CD4-positive, alpha-beta T cell (primary cell): Measurements from ENCODE around the gene PLG. TPM values are rescaled to one million over a fixed set of nuclear protein-coding genes. Genes with fewer than 3 reads are reported as not detected.

Experiments
- ATAC-seq: fragments of 200-7000 bp; cut with Tn5 transposase; one replicate; pipeline ENCODE4 v1.10.0; 2022; ENCODE audit warnings: mild to moderate bottlenecking; ENCODE audit not compliant: poor library complexity
- CTCF ChIA-PET: fragments of 350-600 bp; sonication (Branson Sonifier 250); formaldehyde crosslinking; loops from one replicate; lab custom pipeline; 2021; ENCODE audit warnings: antibody characterized with exemption, inconsistent platforms; lab: Charles Lee
- POLR2A ChIA-PET: fragments of 350-600 bp; sonication (Branson Sonifier 250); formaldehyde crosslinking; loops from one replicate; lab custom pipeline; 2021; ENCODE audit warnings: antibody characterized with exemption, inconsistent platforms; lab: Charles Lee
- DNase-seq, 14 experiments: peaks; one replicate each; pipeline ENCODE4 v3.0.0-alpha.2; 2013 to 2020; ENCODE audit warnings: mixed read lengths in 2 of 14
- H3K27ac ChIP-seq, 2 donors: one replicate each; pipeline versions ENCODE4 v1.5.1 to v1.7.0; 2013; ENCODE audit warnings: low read length in 2 of 2, low read depth in 1 of 2, mild to moderate bottlenecking in 1 of 2
- H3K27me3 ChIP-seq, 2 experiments: 1 replicate in 1 of 2; 2 replicates in 1 of 2; pipeline versions ENCODE4 v1.6.1 to v1.7.0; 2013; ENCODE audit warnings: low read length in 2 of 2, control low read depth in 1 of 2, mild to moderate bottlenecking in 1 of 2, moderate library complexity in 1 of 2; ENCODE audit not compliant: insufficient read depth in 2 of 2, control insufficient read depth in 1 of 2
- H3K36me3 ChIP-seq: one replicate; pipeline ENCODE4 v1.6.1; 2013; ENCODE audit warnings: low read length, control low read depth; ENCODE audit not compliant: insufficient read depth
- H3K4me1 ChIP-seq: one replicate; pipeline ENCODE4 v1.6.1; 2013; ENCODE audit warnings: low read length, control low read depth; ENCODE audit not compliant: insufficient read depth
- H3K4me3 ChIP-seq: one replicate; pipeline ENCODE4 v1.5.1; 2013; ENCODE audit warnings: mild to moderate bottlenecking, low read length, moderate library complexity
- H3K9me3 ChIP-seq, 2 experiments: 1 replicate in 1 of 2; 2 replicates in 1 of 2; pipeline versions ENCODE4 v1.6.1 to v1.7.0; 2013; ENCODE audit warnings: low read length in 2 of 2, mild to moderate bottlenecking in 2 of 2, control low read depth in 1 of 2, moderate library complexity in 1 of 2; ENCODE audit not compliant: control insufficient read depth in 1 of 2, insufficient read depth in 1 of 2
- H3K27ac Mint-ChIP-seq: one replicate; pipeline ENCODE4 v1.8.0; 2020; ENCODE audit warnings: mixed read lengths
- H3K27me3 Mint-ChIP-seq: one replicate; pipeline ENCODE4 v1.8.0; 2021; ENCODE audit warnings: mixed read lengths
- H3K36me3 Mint-ChIP-seq: one replicate; pipeline ENCODE4 v1.8.0; 2021; ENCODE audit warnings: low read depth, mixed read lengths
- H3K4me1 Mint-ChIP-seq: one replicate; pipeline ENCODE4 v1.8.0; 2021; ENCODE audit warnings: low read depth, mixed read lengths
- H3K4me3 Mint-ChIP-seq: one replicate; pipeline ENCODE4 v1.8.0; 2020; ENCODE audit warnings: mild to moderate bottlenecking, mixed read lengths
- H3K9me3 Mint-ChIP-seq: one replicate; pipeline ENCODE4 v1.8.0; 2020; ENCODE audit warnings: mixed read lengths
- CTCF ChIP-seq: fragments of 200-600 bp; IDR thresholded peaks from one replicate; pipeline ENCODE4 v1.8.0; 2022; ENCODE audit warnings: antibody characterized with exemption, mild to moderate bottlenecking
- intact Hi-C, 2 experiments: fragments of 100-400 bp; cut with DNase I in 1 of 2; cut with micrococcal nuclease in 1 of 2; formaldehyde crosslinking; loops; one replicate each; pipeline versions ENCODE4 v1.15.1 to v1.9.0; 2023 to 2025; cut with DNase I, micrococcal nuclease
- total RNA-seq, 174 experiments: library from RNA in 2 of 174; stranded (reverse) in 2 of 174; gene quantifications; one replicate each; pipeline ENCODE4 v1.2.3 and lab custom pipeline; 2021 to 2026

The PLG gene
- total RNA-seq, 2 experiments from 2014 or later: not detected

GRCh38 chr6:160789263-160790027 is 87.4 kb downstream of the PLG start:
- CTCF ChIA-PET: no interaction called here
- Mint-ChIP-seq H3K27ac (no peak overlapping the region), H3K4me3 (no peak overlapping the region), H3K27me3 (peaks cover 12% of the 10 kb centered on the region), H3K4me1 (peaks cover 5% of the 10 kb centered on the region), H3K9me3 (no peaks in the 10 kb centered on the region), H3K36me3 (no peaks in the 10 kb centered on the region)
- POLR2A ChIA-PET: no interaction called here
- no peak for ATAC-seq
- DNase-seq: peak in 2 of 14 experiments; percentile 18 to 52
- H3K27me3 ChIP-seq: no peaks in the 10 kb centered on the region
- TF ChIP-seq CTCF: no peak
- intact Hi-C loops: no loop called here
- no peak overlapping the region for H3K4me3 ChIP-seq
- H3K27ac ChIP-seq: no peak overlapping the region
- no peaks in the 10 kb centered on the region for H3K36me3 ChIP-seq
- no peaks in the 10 kb centered on the region for H3K4me1 ChIP-seq
- H3K9me3 ChIP-seq: no peaks in the 10 kb centered on the region

- no peaks in the 10 kb centered on the region for H3K27me3 ChIP-seq
- CTCF ChIA-PET: no interaction called here
- Mint-ChIP-seq H3K4me1 (peaks cover 5% of the 10 kb centered on the region), H3K27me3 (peaks cover 12% of the 10 kb centered on the region), H3K9me3 (no peaks in the 10 kb centered on the region), H3K4me3 (no peak overlapping the region), H3K36me3 (no peaks in the 10 kb centered on the region), H3K27ac (no peak overlapping the region)
- H3K9me3 ChIP-seq: no peaks in the 10 kb centered on the region
- TF ChIP-seq CTCF: no peak
- ATAC-seq (no peak), DNase-seq (peak in 2 of 14 experiments; percentile 2 to 37)
- H3K27ac ChIP-seq: no peak overlapping the region
- POLR2A ChIA-PET: no interaction called here
- H3K4me3 ChIP-seq: no peak overlapping the region
- intact Hi-C loops: no loop called here
- no peaks in the 10 kb centered on the region for H3K36me3 ChIP-seq
- H3K4me1 ChIP-seq: no peaks in the 10 kb centered on the region
Measured at GRCh38 chr6:160790028-160790792, 88.2 kb downstream of the PLG start.

GRCh38 chr6:160791459-160791858 is 89.4 kb downstream of the PLG start:
- POLR2A ChIA-PET: no interaction called here
- no peak for ATAC-seq

More at GRCh38 chr6:160791459-160791858, 89.4 kb downstream of the PLG start:
- Histone ChIP-seq H3K27me3 (no peaks in the 10 kb centered on the region), H3K27ac (no peak overlapping the region), H3K9me3 (no peaks in the 10 kb centered on the region), H3K4me1 (no peaks in the 10 kb centered on the region), H3K4me3 (no peak overlapping the region), H3K36me3 (no peaks in the 10 kb centered on the region)
- Mint-ChIP-seq H3K36me3 (no peaks in the 10 kb centered on the region), H3K27me3 (peaks cover 12% of the 10 kb centered on the region), H3K9me3 (no peaks in the 10 kb centered on the region), H3K4me1 (peaks cover 5% of the 10 kb centered on the region), H3K27ac (no peak overlapping the region), H3K4me3 (no peak overlapping the region)
- CTCF ChIA-PET: no interaction called here
- intact Hi-C loops: no loop called here
- peak in 1 of 14 experiments; percentile 14 for DNase-seq
- no peak for TF ChIP-seq CTCF
